ENCODE data around the gene IL9.

Gene IL9

GRCh38 chr5:135891268-135891667 is 4.4 kb downstream of the IL9 start:
- no peak for DNase-seq

GRCh38 chr5:135890867-135891266 is 4.8 kb downstream of the IL9 start:
- DNase-seq: no peak

GRCh38 chr5:135890296-135890695 is 5.3 kb downstream of the IL9 start:
- DNase-seq: no peak

GRCh38 chr5:135887881-135888614 is 7.6 kb downstream of the IL9 start:
- no peak for DNase-seq

- no peak for DNase-seq
Observed at GRCh38 chr5:135887447-135887864, 8.2 kb downstream of the IL9 start.

GRCh38 chr5:135886136-135886535 is 9.5 kb downstream of the IL9 start:
- DNase-seq: no peak

GRCh38 chr5:135885031-135885430 is 10.6 kb downstream of the IL9 start:
- DNase-seq: no peak

- DNase-seq: no peak
Observed at GRCh38 chr5:135883441-135883840, 12.2 kb downstream of the IL9 start.

GRCh38 chr5:135883026-135883425 is 12.6 kb downstream of the IL9 start:
- DNase-seq: no peak

GRCh38 chr5:135881819-135882218 is 13.8 kb downstream of the IL9 start:
- no peak for DNase-seq

- no peak for DNase-seq
Observed at GRCh38 chr5:135881244-135881643, 14.4 kb downstream of the IL9 start.

- DNase-seq: no peak
Observed at GRCh38 chr5:135880801-135881200, 14.8 kb downstream of the IL9 start.

GRCh38 chr5:135880278-135880677 is 15.4 kb downstream of the IL9 start:
- no peak for DNase-seq

GRCh38 chr5:135879591-135879990 is 16.1 kb downstream of the IL9 start:
- no peak for DNase-seq

GRCh38 chr5:135878156-135878620 is 17.5 kb downstream of the IL9 start:
- DNase-seq: no peak

- no peak for DNase-seq
Observed at GRCh38 chr5:135877570-135878155, 18.0 kb downstream of the IL9 start.

GRCh38 chr5:135876146-135876545 is 19.5 kb downstream of the IL9 start:
- DNase-seq: no peak

- no peak for DNase-seq
Observed at GRCh38 chr5:135875567-135875966, 20.1 kb downstream of the IL9 start.

GRCh38 chr5:135874461-135874860 is 21.2 kb downstream of the IL9 start:
- DNase-seq: no peak

GRCh38 chr5:135873831-135874230 is 21.8 kb downstream of the IL9 start:
- DNase-seq: no peak

GRCh38 chr5:135871268-135871915 is 24.2 kb downstream of the IL9 start:
- DNase-seq: no peak

- no peak for DNase-seq
Observed at GRCh38 chr5:135869935-135870334, 25.7 kb downstream of the IL9 start.

GRCh38 chr5:135869276-135869675 is 26.4 kb downstream of the IL9 start:
- DNase-seq: no peak

GRCh38 chr5:135868681-135869080 is 27.0 kb downstream of the IL9 start:
- no peak for DNase-seq

Measured in NCI-H1417 treated with DMSO at 0.1 percent for 48 hours (cell line).